ENCODE data around the gene PLCH1.

Gene PLCH1

GRCh38 chr3:155747286-155747945 lies 2.5 kb upstream of the PLCH1 start:
- no peak overlapping the region for H3K4me3 ChIP-seq (ENCODE audit: low read depth, low read length)
- POLR2A ChIA-PET, result no interaction called here
- TF ChIP-seq CTCF (IDR thresholded peaks at IDR 0.05; ENCODE audit: insufficient read depth, low read length, missing control alignments), result no peak
- no peak for DNase-seq (ENCODE audit: low read depth, low spot score)
- CTCF ChIA-PET, result no interaction called here

- H3K4me3 ChIP-seq (ENCODE audit: low read depth, low read length), result no peak overlapping the region
- no peak for TF ChIP-seq CTCF (IDR thresholded peaks at IDR 0.05; ENCODE audit: insufficient read depth, low read length, missing control alignments)
- CTCF ChIA-PET, result no interaction called here
- DNase-seq (ENCODE audit: low read depth, low spot score), result no peak
- POLR2A ChIA-PET, result no interaction called here
These were observed 1.8 kb upstream of the PLCH1 start for GRCh38 chr3:155746703-155747102.

DNA sequence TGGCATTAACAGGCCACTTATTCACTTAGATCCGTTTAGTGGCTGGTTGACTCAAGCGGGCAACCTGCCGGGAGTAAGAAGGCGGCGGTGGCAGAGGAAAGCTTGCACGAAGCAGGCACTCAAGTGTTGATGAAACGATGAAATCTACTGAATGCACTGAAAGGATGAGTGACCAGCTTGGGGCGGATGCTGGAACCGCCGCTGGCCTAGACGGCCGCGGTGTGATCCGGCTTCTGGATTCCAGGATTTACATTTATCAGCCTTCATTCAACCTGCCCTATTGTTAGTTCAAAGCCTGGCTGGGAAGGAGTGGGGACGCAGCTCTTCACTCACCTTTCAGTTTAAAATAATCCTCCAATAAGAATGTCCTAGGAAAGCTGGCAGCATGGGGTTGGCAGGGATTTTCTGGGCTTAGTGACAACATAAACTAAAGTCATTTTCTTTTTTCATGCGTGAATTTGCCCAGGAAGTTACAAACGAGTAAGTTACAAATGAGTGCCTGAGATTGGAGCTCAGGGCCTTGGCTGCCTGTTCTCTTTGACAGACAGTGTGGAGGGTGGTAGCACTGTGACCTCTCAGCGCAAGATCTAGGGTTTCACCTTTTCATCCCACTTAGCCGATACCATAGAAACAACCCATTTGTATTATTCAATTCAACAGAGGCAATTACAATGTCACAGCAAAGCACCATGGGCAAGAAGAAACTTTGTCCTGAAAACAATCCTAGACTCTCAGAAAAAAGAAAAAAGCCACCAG lies 1.1 kb upstream of the PLCH1 start:
- no peak for TF ChIP-seq CTCF (IDR thresholded peaks at IDR 0.05; ENCODE audit: insufficient read depth, low read length, missing control alignments)
- ChIA-PET POLR2A (no interaction called here), CTCF (no interaction called here)
- no peak for DNase-seq (ENCODE audit: low read depth, low spot score)
- no peak overlapping the region for H3K4me3 ChIP-seq (ENCODE audit: low read depth, low read length)

DNA sequence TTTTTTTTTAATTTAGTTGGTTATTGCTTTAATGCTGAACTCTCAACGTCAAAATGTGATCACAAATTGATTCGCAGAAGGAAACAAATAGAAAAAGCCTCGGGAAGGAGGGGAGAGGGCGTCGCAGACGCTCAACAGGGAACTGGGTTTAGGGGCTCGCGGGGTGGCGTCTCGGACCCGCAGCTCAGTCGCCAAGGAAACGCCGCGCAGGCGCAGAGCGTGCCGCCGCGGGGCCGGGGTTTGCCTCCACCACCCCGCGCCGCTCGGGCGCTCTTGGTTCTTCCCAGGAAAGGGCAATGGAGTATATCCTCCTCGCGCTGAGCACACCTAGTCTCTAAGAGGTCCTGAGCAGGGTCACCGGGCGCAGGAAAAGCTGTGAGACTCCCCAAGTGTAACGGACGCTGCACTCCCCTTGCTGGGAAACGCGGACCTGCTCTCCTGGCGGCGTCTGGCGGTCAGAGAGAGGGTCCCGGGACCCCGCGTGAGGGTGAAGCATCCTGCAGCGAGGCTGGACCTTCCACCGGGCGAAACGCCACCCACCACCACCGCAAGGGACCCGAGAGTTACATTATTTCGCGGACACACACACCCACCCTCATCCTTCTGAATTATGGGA lies 753 bp downstream of the PLCH1 start:
- no peak for DNase-seq (ENCODE audit: low read depth, low spot score)
- no peak for TF ChIP-seq CTCF (IDR thresholded peaks at IDR 0.05; ENCODE audit: insufficient read depth, low read length, missing control alignments)
- peak overlapping the region; percentile 67 for H3K4me3 ChIP-seq (ENCODE audit: low read depth, low read length)
- ChIA-PET CTCF (interaction anchor here (1.1 kb wide), 1 partner anchor 10 kb away, joined by 3 read pairs; no protein-coding TSS in a partner anchor), POLR2A (no interaction called here)

- TF ChIP-seq CTCF (IDR thresholded peaks at IDR 0.05; ENCODE audit: insufficient read depth, low read length, missing control alignments), result no peak
- ChIA-PET CTCF (interaction anchor here (1.1 kb wide), 1 partner anchor 11 kb away, joined by 3 read pairs; no protein-coding TSS in a partner anchor), POLR2A (interaction anchor here (0.6 kb wide), 1 partner anchor 11 kb away, joined by 3 read pairs; no protein-coding TSS in a partner anchor)
- H3K4me3 ChIP-seq (ENCODE audit: low read depth, low read length), result peak overlapping the region; percentile 67
- no peak for DNase-seq (ENCODE audit: low read depth, low spot score)
These were observed 1.3 kb downstream of the PLCH1 start for GRCh38 chr3:155743606-155744005.

GRCh38 chr3:155742349-155742965 lies 2.4 kb downstream of the PLCH1 start:
- ChIA-PET CTCF (no interaction called here), POLR2A (no interaction called here)
- no peak for DNase-seq (ENCODE audit: low read depth, low spot score)
- no peak for TF ChIP-seq CTCF (IDR thresholded peaks at IDR 0.05; ENCODE audit: insufficient read depth, low read length, missing control alignments)
- no peak overlapping the region for H3K4me3 ChIP-seq (ENCODE audit: low read depth, low read length)
